HEK293 (cell line): Measurements from ENCODE around the gene SCUBE1.

Source experiments
- CTCF ChIA-PET: fragments of 350-600 bp; formaldehyde crosslinking; extraction: SDS; loops from one replicate; lab custom pipeline; 2021; ENCODE audit warnings: antibody characterized with exemption; lab: Yijun Ruan, JAX
- POLR2A ChIA-PET: fragments of 300-600 bp; formaldehyde crosslinking; extraction: SDS; loops from one replicate; lab custom pipeline; 2020; ENCODE audit warnings: antibody characterized with exemption, inconsistent platforms; lab: Yijun Ruan, JAX
- H3K27ac ChIP-seq: fragments of 200-500 bp; sonication (Bioruptor generic); 2 replicates; pipeline ENCODE4 v1.5.1; 2014; ENCODE audit warnings: low read depth, low read length, control low read depth, inconsistent platforms; ENCODE audit errors: extremely low read depth
- H3K36me3 ChIP-seq, 2 experiments: fragments of 200-500 bp in 1 of 2; sonication (Bioruptor generic) in 1 of 2; 1 replicate in 1 of 2; 2 replicates in 1 of 2; pipeline ENCODE4 v1.5.1; 2014 to 2017; ENCODE audit warnings: inconsistent platforms in 2 of 2, low read length in 2 of 2; ENCODE audit not compliant: control insufficient read depth in 2 of 2, insufficient read depth in 1 of 2
- H3K4me1 ChIP-seq: fragments of 200-500 bp; sonication (Bioruptor generic); 2 replicates; pipeline ENCODE4 v1.5.1; 2014; ENCODE audit warnings: mild to moderate bottlenecking, low read length, inconsistent platforms; ENCODE audit not compliant: control insufficient read depth, insufficient read depth
- H3K4me3 ChIP-seq: 2 replicates; pipeline ENCODE4 v1.5.1; 2011; ENCODE audit warnings: low read depth, mild to moderate bottlenecking, control low read depth, low read length, moderate library complexity
- H3K9me3 ChIP-seq: fragments of 200-500 bp; sonication (Bioruptor generic); 2 replicates; pipeline ENCODE4 v1.5.1; 2014; ENCODE audit warnings: low read depth, low read length, inconsistent platforms; ENCODE audit not compliant: control insufficient read depth, insufficient read depth
- FEZF1 ChIP-seq: fragments of 450-650 bp; formaldehyde crosslinking; IDR thresholded peaks from 2 replicates; pipeline ENCODE4 v1.5.1; 2016; ENCODE audit warnings: missing biosample characterization, missing genetic modification characterization
- GFI1B ChIP-seq: fragments of 450-650 bp; formaldehyde crosslinking; IDR thresholded peaks from 2 replicates; pipeline ENCODE4 v1.5.1; 2016; ENCODE audit warnings: missing biosample characterization, missing genetic modification characterization
- PRDM1 ChIP-seq: fragments of 450-650 bp; formaldehyde crosslinking; IDR thresholded peaks from 2 replicates; pipeline ENCODE4; 2016; ENCODE audit warnings: missing biosample characterization, missing genetic modification characterization
- SP7 ChIP-seq: fragments of 450-650 bp; formaldehyde crosslinking; IDR thresholded peaks from 2 replicates; pipeline ENCODE4 v1.5.1; 2016; ENCODE audit warnings: missing biosample characterization, missing genetic modification characterization
- ZBTB1 ChIP-seq: fragments of 450-650 bp; formaldehyde crosslinking; IDR thresholded peaks from 2 replicates; pipeline ENCODE4 v1.5.1; 2016; ENCODE audit warnings: missing biosample characterization, missing genetic modification characterization
- ZFP69B ChIP-seq: fragments of 450-650 bp; formaldehyde crosslinking; IDR thresholded peaks from 2 replicates; pipeline ENCODE4 v1.5.1; 2016; ENCODE audit warnings: missing biosample characterization, missing genetic modification characterization
- ZNF132 ChIP-seq: fragments of 450-650 bp; formaldehyde crosslinking; IDR thresholded peaks from 2 replicates; pipeline ENCODE4 v1.5.1; 2017; ENCODE audit warnings: missing biosample characterization, missing genetic modification characterization, borderline replicate concordance
- ZNF211 ChIP-seq: fragments of 450-650 bp; formaldehyde crosslinking; IDR thresholded peaks from 2 replicates; pipeline ENCODE4 v1.5.1; 2016; ENCODE audit warnings: low read depth, missing biosample characterization, missing genetic modification characterization
- ZNF426 ChIP-seq: fragments of 450-650 bp; formaldehyde crosslinking; IDR thresholded peaks from 2 replicates; pipeline ENCODE4 v1.5.1; 2017; ENCODE audit warnings: missing biosample characterization, missing genetic modification characterization, mild to moderate bottlenecking, inconsistent platforms, moderate library complexity
- ZNF585B ChIP-seq: fragments of 450-650 bp; formaldehyde crosslinking; IDR thresholded peaks from 2 replicates; pipeline ENCODE4 v1.5.1; 2016; ENCODE audit warnings: missing biosample characterization, missing genetic modification characterization
- ZNF621 ChIP-seq: fragments of 450-650 bp; formaldehyde crosslinking; IDR thresholded peaks from 2 replicates; pipeline ENCODE4 v1.5.1; 2017; ENCODE audit warnings: missing biosample characterization, missing genetic modification characterization
- ZNF629 ChIP-seq: fragments of 450-650 bp; formaldehyde crosslinking; IDR thresholded peaks from 2 replicates; pipeline ENCODE4 v1.5.1; 2017; ENCODE audit warnings: missing biosample characterization, missing genetic modification characterization
- ZXDB ChIP-seq: fragments of 450-650 bp; formaldehyde crosslinking; IDR thresholded peaks from 2 replicates; pipeline ENCODE4 v1.5.1; 2016; ENCODE audit warnings: missing biosample characterization, missing genetic modification characterization
- TF ChIP-seq, protein P1 (sequence below): sonication (generic); formaldehyde crosslinking; IDR thresholded peaks from 2 replicates; pipeline ENCODE4 v1.8.1; 2022; ENCODE audit warnings: mild to moderate bottlenecking, moderate library complexity, missing genetic modification reagents
- TF ChIP-seq, protein P2 (sequence below): fragments of 450-650 bp; formaldehyde crosslinking; IDR thresholded peaks from 2 replicates; pipeline ENCODE4 v1.5.1; 2017; ENCODE audit warnings: missing biosample characterization, missing genetic modification characterization
- TF ChIP-seq, protein P3 (sequence below): fragments of 450-650 bp; formaldehyde crosslinking; IDR thresholded peaks from 2 replicates; pipeline ENCODE4 v1.5.1; 2016; ENCODE audit warnings: missing biosample characterization, missing genetic modification characterization
- TF ChIP-seq, protein P4 (sequence below): fragments of 450-650 bp; formaldehyde crosslinking; IDR thresholded peaks from 2 replicates; pipeline ENCODE4 v1.5.1; 2016; ENCODE audit warnings: missing biosample characterization, missing genetic modification characterization

SCUBE1 gene

DNA sequence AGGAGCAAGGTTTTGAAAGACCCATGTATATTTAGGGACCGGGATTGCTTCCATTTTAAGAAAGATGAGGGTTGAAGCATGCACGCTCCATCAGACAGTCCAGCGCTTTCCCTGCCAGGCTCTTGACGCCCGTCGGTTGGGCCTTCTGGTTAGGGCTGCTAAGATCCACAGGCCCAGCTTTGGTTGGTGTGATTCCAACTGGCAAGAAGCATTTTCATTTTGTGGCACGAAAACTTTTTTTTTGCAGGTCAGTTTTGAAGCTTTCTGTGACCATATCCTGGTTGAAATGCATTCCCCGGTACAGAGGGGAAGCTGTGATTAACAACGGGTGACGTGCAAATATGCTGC lies 34.4 kb upstream of the SCUBE1 start:
- H3K4me1 ChIP-seq, result peaks cover 5% of the 10 kb centered on the region; the same call in 1 of the 2 replicates
- ChIA-PET POLR2A (no interaction called here), CTCF (interaction anchor here (0.6 to 3.8 kb wide), 10 partner anchors 10 to 756 kb away, joined by 3 to 23 read pairs (median 4); no protein-coding TSS in a partner anchor)
- H3K4me3 ChIP-seq, result no peak overlapping the region
- no peaks in the 10 kb centered on the region for H3K36me3 ChIP-seq
- TF ChIP-seq ZNF132 (tag by site-specific recombination) (no peak), FEZF1 (tag by site-specific recombination) (no peak), PRDM1 (no peak)
- H3K27ac ChIP-seq, result no peak overlapping the region
- no peaks in the 10 kb centered on the region for H3K9me3 ChIP-seq

DNA sequence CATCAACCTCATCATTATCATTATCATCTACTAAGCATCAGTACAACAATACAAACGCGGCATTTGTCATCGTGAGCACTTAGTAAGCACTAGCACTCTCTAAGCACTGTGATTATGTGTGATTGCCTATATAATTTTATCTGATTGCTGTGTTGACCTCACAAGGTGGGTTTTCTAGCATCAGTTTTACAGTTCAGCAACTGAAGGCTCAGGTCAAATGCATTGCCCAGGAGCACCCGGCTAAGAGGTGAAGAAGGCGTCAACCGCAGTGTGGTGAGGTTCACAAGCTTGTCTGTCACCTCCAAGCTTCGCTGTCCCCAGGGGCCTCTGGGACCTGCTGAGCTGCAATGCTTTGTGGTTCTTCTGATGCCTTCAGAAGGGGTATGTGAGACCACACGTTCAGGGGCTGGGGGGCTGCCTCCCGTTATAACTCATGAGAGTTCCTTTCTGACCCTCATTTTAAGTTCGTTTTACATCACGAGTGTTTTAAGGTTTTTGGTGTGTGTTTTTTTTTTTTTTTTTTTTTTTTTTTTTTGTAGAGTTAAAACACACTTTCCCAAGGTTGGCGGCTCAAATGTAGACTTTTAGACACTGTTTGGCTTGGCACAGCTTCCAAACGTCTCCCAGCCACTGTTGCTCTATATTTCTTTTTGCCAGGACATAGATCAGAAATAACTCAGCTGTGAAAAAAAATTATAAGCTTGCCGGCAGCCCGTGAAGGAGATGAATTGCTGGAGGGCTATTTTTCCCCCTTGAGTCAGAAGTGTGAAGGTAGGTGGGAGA lies 33.8 kb upstream of the SCUBE1 start:
- Histone ChIP-seq H3K27ac (no peak overlapping the region), H3K9me3 (no peaks in the 10 kb centered on the region), H3K36me3 (no peaks in the 10 kb centered on the region), H3K4me3 (no peak overlapping the region)
- ChIA-PET CTCF (interaction anchor here (0.6 to 3.8 kb wide), 6 partner anchors 10 to 128 kb away, joined by 3 to 23 read pairs (median 6); no protein-coding TSS in a partner anchor), POLR2A (no interaction called here)
- TF ChIP-seq, protein P1, sequence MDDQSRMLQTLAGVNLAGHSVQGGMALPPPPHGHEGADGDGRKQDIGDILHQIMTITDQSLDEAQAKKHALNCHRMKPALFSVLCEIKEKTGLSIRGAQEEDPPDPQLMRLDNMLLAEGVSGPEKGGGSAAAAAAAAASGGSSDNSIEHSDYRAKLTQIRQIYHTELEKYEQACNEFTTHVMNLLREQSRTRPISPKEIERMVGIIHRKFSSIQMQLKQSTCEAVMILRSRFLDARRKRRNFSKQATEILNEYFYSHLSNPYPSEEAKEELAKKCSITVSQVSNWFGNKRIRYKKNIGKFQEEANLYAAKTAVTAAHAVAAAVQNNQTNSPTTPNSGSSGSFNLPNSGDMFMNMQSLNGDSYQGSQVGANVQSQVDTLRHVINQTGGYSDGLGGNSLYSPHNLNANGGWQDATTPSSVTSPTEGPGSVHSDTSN (CRISPR knock-in tag), result no peak
- no peak for TF ChIP-seq GFI1B (tag by site-specific recombination)
- TF ChIP-seq ZNF621 (tag by site-specific recombination), result no peak
- no peak for TF ChIP-seq ZNF426 (tag by site-specific recombination)
- TF ChIP-seq ZNF211, result no peak
- TF ChIP-seq ZBTB1 (tag by site-specific recombination), result no peak
- no peak for TF ChIP-seq ZNF585B (tag by site-specific recombination)
- TF ChIP-seq, protein P2, sequence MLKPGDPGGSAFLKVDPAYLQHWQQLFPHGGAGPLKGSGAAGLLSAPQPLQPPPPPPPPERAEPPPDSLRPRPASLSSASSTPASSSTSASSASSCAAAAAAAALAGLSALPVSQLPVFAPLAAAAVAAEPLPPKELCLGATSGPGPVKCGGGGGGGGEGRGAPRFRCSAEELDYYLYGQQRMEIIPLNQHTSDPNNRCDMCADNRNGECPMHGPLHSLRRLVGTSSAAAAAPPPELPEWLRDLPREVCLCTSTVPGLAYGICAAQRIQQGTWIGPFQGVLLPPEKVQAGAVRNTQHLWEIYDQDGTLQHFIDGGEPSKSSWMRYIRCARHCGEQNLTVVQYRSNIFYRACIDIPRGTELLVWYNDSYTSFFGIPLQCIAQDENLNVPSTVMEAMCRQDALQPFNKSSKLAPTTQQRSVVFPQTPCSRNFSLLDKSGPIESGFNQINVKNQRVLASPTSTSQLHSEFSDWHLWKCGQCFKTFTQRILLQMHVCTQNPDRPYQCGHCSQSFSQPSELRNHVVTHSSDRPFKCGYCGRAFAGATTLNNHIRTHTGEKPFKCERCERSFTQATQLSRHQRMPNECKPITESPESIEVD (tag by site-specific recombination), result no peak
- TF ChIP-seq ZNF629 (tag by site-specific recombination), result no peak
- TF ChIP-seq, protein P3, sequence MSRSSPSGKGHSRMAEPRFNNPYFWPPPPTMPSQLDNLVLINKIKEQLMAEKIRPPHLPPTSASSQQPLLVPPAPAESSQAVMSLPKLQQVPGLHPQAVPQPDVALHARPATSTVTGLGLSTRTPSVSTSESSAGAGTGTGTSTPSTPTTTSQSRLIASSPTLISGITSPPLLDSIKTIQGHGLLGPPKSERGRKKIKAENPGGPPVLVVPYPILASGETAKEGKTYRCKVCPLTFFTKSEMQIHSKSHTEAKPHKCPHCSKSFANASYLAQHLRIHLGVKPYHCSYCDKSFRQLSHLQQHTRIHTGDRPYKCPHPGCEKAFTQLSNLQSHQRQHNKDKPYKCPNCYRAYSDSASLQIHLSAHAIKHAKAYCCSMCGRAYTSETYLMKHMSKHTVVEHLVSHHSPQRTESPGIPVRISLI, result 0 out of 2 replicates have a peak, but pooled peaks have one; percentile 14
- no peak for TF ChIP-seq ZXDB (tag by site-specific recombination)
- TF ChIP-seq SP7, result peak; percentile 62; the same call in 1 of the 2 replicates
- no peak for TF ChIP-seq ZFP69B (tag by site-specific recombination)
- TF ChIP-seq, protein P4, sequence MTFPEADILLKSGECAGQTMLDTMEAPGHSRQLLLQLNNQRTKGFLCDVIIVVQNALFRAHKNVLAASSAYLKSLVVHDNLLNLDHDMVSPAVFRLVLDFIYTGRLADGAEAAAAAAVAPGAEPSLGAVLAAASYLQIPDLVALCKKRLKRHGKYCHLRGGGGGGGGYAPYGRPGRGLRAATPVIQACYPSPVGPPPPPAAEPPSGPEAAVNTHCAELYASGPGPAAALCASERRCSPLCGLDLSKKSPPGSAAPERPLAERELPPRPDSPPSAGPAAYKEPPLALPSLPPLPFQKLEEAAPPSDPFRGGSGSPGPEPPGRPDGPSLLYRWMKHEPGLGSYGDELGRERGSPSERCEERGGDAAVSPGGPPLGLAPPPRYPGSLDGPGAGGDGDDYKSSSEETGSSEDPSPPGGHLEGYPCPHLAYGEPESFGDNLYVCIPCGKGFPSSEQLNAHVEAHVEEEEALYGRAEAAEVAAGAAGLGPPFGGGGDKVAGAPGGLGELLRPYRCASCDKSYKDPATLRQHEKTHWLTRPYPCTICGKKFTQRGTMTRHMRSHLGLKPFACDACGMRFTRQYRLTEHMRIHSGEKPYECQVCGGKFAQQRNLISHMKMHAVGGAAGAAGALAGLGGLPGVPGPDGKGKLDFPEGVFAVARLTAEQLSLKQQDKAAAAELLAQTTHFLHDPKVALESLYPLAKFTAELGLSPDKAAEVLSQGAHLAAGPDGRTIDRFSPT (tag by site-specific recombination), result no peak
- TF ChIP-seq, all 188 proteins: peak for 2
- peaks cover 5% of the 10 kb centered on the region; the same call in 1 of the 2 replicates for H3K4me1 ChIP-seq
